ENCODE data around the gene ZDHHC14.

ZDHHC14 gene

GRCh38 chr6:157516319-157517026 is 135.5 kb downstream of the ZDHHC14 start:
- DNase-seq (ENCODE audit: low read depth): no peak

GRCh38 chr6:157517601-157518359 is 136.8 kb downstream of the ZDHHC14 start:
- no peak for DNase-seq (ENCODE audit: low read depth)

DNA sequence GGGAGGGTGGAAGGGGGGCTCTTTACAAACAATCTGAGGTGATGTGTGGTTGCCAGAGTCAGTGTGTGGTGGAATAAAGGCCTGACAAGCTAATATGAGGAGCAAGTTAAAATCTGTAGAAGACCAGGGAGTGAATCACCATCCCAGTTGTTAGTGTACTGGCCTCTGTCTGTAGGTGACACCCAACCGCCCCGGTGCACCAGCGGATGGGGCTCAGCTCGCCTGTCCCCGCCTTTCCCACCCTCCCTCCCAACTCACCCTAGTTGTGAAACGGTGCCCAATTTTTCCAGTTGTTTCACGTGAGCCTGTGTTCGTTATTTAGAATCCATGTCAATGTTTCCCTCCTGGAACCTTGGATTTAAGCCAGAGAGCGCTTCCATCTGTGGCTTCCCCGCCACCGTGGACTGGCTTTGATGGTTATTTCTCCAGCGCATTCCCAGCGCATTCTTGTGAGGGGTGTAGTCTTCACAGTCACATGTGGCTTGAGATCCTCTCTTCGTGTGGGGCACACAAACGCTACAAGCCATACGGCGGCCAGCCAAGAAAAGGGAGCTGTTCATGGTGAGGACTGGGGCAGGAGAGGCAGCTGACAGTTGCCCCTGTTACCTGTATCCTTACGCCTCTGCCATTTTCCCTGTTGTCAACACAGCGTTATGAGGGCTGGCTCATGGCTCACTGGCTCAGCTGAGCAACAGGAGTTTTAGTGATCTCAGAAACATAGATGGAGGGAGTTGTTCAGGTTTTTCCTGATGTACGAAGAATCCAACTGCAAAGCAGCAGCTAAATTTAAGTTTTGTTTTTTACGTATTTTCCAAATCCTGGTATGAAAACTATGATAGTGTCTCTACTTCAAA is 137.6 kb downstream of the ZDHHC14 start:
- no peak for DNase-seq (ENCODE audit: low read depth)

- no peak for DNase-seq (ENCODE audit: low read depth)
These were observed 138.5 kb downstream of the ZDHHC14 start for GRCh38 chr6:157519255-157520116.

GRCh38 chr6:157520117-157520406 is 139.1 kb downstream of the ZDHHC14 start:
- DNase-seq (ENCODE audit: low read depth): no peak

DNA sequence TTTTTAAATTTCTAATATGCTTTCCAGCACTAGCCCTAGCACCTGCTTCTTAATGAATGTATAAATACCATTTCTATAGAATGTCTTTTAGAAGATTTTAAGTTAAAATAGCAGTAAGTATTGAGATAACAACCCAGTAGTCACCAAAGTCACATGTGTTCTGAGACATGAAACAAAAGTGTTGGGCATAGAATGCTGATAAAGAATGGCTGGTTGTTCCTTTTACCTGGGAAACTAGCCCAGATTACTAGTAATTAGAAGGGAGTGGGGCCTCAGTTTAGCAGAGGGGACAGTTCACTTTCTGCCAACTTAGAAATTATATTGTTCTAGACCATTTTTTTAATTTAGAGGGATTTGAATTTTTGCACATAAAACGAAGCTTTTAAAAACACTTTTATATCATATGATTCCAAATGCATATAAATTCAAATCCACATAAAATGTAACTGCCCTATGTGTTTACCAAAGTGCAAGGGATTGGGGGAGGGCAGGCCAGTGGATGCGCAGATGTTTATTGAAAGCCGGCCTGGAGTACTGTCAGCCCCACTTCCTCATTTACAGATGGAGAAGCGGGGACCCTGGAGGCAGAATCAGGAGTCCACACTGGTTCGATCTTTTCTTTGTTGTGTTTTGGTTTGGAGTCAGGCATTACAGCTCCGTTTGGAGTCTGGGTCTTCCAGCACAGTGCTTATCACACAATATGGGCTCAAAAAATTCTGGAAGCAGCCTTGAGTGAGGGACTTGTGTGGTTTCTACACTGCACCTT is 139.8 kb downstream of the ZDHHC14 start:
- no peak for DNase-seq (ENCODE audit: low read depth)

- no peak for DNase-seq (ENCODE audit: low read depth)
These were observed 140.7 kb downstream of the ZDHHC14 start for GRCh38 chr6:157521362-157522335.

DNA sequence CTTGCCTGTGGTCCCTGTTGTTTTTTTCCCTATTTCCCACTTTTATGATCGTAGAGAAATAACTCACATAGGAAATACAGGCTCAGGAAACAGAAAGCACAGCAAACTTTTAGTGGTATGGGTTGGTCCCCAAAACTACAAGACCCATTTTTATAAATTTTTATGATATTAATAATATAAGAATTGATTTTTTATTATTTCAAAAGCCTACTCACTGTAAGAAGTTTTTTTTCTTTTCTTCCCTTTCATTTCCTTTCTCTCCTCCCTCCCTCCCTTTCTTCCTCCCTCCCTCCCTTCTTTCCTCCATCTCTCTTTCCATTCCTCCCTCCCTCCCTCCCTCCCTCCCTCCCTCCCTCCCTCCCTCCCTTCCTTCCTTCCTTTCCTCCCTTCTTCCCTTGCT is 141.5 kb downstream of the ZDHHC14 start:
- no peak for DNase-seq (ENCODE audit: low read depth)

GRCh38 chr6:157524735-157525134 is 143.7 kb downstream of the ZDHHC14 start:
- no peak for DNase-seq (ENCODE audit: low read depth)

GRCh38 chr6:157525292-157525889 is 144.4 kb downstream of the ZDHHC14 start:
- no peak for DNase-seq (ENCODE audit: low read depth)

- DNase-seq (ENCODE audit: low read depth): no peak
These were observed 145.0 kb downstream of the ZDHHC14 start for GRCh38 chr6:157525918-157526425.

GRCh38 chr6:157527471-157527907 is 146.5 kb downstream of the ZDHHC14 start:
- no peak for DNase-seq (ENCODE audit: low read depth)

DNA sequence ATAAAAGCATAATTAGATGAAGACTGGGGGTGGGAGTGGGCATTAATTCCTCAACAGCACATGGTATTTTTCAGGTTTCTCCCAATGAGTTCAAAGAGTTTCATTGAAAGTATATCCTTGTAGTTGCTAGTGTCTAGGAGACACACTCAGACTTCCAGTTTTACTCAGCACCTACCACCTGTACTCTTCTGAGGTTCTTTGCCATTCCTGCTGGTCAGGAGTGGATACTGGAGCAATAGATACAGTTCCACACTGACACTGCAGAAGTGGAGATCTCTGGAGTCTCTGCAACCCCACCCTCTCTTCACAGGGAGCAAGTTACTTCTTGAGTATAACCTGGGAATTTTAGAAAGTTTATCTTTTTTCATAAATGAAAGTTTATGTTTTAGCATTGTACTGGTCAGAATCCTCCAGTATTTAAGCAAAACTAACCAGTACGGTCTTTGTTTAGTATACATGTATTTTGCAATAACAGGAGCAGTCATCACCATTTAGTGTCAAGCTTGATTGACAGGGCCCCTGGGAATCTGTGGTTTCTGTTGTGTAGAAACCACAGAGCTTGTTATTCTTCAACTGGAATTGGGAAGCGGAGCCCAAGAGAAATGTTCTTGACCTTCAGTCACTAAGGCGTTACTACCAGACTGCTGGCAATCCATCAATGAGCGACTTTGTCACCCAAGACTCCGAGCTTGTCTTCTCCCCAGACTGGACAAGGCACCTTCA is 148.1 kb downstream of the ZDHHC14 start:
- DNase-seq (ENCODE audit: low read depth): no peak

DNA sequence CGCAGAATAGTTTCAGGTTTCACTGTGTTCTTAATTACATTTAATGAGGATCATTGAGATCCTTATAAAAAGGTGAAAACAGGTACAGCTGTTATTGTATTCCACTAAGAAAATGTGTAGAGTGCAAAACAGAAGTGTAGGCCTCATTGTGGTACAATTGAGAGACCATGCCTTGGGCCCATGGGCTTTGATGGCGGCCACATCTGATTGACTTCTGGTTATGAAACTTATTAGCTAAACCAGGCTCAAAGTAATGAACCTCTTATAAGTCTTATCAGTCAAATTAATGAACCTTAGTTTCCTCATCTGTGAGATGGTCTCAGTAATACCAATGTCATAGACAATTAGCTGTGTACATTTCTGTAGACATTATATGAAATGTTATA is 148.7 kb downstream of the ZDHHC14 start:
- no peak for DNase-seq (ENCODE audit: low read depth)

DNA sequence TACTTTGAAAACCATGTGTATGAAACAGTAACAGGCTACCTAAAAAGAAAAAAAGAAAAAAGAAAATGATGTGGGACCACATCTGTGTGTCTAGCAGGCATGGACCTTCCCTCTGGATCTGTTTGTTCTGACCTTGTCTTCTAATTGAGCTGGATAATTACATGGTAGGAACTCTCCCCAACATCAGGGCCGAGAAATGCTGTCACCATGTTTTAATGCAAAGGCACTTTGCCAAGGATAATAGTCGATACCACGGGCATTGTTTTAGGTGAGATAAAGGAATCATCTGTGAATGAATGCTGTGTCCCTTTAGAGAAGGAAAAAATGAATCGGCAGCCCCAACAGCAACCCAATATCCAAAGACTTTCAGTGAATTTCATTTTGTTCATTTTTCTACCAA is 149.1 kb downstream of the ZDHHC14 start:
- DNase-seq (ENCODE audit: low read depth): no peak

DNA sequence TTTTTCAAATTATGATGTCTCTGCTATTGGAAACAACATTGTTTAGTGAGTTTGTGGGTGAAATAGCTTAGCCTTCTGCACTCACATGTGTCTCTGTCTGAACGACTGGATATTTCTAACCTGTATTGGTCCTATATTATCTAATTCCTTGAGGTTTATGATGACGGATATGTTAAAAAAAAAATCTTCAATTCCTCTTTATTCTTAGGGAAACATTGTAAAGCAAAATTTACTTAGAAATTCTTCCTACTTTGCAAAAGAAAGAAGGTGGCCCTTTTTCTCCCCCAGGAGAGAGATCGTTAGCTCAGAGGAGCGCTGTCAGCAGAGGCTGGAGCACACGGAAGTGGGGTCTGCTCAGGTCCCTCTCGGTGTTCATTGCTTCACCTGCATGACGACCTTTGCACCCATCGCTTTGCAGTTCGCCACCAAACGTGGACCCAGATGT is 149.8 kb downstream of the ZDHHC14 start:
- no peak for DNase-seq (ENCODE audit: low read depth)

DNA sequence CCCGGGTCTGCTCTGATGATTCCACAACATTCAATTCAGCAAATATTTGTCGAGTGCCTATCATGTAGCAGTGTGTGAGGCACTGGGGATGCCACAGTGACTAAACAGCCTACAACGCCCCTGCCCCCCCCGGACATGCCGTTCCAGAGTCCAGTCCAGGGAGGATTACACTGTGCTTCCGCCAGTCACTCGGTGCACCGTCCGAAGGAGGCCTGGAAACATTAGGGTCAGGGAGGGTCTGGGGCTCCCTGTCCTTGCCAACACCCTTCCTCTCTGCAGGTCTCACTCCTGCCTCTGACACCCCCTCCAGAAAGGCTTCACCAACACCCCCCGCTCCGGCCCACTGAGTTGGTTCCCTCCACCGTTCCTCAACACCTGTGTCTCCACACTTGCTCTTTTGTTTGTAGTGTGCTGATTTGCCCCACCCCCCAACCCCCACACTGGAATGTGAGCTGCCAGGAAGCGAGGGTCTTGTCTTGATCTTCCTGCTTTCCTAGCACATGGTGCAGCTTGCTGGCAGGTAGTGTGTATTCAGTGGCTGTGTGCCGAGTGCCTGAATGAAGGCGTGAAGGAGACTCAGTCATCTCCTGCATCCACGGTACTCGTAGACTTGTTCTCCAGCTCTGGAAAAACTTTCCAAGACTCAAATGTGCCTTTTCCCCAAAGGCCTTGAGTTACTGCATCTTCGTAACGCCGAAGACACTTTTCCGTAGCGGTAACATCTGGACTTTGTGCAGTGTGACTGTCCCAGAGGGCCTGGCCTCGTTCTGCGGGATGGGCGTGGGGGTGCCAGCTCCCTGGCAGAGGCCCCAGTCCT is 150.4 kb downstream of the ZDHHC14 start:
- DNase-seq (ENCODE audit: low read depth): no peak

DNA sequence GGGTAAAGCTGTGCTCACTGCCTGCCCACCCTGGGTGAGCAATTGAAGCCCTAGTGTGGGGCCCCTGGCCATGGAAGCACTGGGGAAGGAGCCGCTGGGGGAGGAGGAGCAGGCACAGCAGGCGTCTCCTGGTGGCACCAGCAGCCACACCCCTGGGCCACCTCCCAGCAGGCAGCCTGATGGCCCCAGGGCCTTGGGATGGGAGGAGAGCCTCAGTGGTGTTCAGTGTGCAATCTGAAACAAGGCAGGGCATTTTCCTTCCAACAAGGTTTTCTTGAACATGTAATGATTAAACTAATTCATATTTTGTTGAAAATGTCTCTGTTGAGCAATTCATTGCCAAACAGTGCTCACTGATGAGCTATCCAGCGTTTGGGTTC is 151.0 kb downstream of the ZDHHC14 start:
- DNase-seq (ENCODE audit: low read depth): no peak
